Measurements from ENCODE around the gene GLYAT. TPM values are rescaled to one million over a fixed set of nuclear protein-coding genes. Genes with fewer than 3 reads are reported as not detected.

GLYAT gene
- total RNA-seq, 1 experiment from 2014 or later, result not detected

DNA sequence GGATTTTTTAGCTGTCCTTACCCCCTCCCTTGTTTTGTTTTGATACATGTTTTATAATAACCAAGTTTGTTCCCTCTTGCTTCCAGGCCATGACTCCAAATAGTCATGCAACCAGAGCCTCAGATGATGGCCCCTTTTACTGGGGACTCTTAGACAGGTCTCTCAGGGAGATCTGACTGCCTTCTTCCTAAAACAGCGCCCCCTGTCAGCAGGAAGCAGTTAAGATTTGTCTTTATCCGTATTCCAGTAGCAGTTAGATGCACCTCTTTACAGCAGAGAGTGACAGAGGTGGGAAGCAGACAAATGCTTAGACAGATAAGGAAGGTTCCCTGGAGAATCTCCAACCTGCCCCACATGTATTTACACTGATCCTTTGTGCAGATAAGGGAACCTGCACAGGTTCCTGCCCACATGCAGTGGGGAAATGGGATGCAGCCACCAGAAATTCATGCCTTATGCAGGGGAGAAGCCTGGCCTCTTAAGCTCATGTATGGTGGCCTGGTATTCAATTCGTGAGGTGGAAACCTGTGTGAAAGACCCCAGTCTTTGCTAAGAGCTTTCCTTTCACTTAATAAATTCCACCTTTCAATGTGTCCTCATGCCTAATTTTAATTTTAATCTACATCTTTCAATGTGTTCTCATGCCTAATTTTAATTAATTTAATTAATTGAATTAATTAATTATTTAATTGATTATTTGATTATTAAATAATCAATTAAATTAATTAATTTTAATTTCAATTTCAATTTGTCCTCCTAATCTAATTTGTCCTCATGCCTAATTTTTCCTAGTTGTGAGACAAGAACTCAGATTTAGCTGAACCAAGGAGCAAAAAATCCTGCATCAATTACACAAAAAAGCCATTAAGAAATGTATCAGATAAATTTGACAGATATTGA, 11.5 kb upstream of the GLYAT start:
- RAD21 ChIA-PET (ENCODE audit: low non-redundant PET in 1 of 2, low total read pairs in 2 of 2, uncharacterized antibody in 2 of 2, unreplicated experiment in 2 of 2), result no interaction called here

DNA sequence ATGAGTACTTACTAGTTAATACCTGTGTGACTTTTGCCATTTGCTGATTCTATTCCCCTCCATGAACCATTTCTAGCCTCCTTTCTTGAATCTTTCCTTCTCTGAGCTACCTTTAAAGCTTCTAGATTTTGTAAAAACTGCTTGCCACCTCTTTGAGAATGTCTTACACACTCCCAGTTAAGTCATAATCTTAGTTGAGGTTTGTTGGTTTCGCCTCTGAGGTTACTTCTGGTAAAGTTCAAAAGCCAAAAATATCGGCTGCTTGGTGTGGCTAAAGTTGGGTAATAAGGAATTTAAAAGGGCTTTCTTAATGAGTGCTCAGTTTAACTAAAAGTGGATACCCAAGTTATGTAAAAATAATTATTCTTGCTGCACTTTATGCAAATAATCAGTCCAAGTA, 10.4 kb upstream of the GLYAT start:
- RAD21 ChIA-PET (ENCODE audit: low non-redundant PET in 1 of 2, low total read pairs in 2 of 2, uncharacterized antibody in 2 of 2, unreplicated experiment in 2 of 2), result no interaction called here
- Histone ChIP-seq H3K4me1 (ENCODE audit: control insufficient read depth in 1 of 2, insufficient read depth in 2 of 2, low read length in 2 of 2) (no peaks in the 10 kb centered on the region), H3K27ac (ENCODE audit: low read depth, low read length) (no peak overlapping the region), H3K4me3 (replicated peaks in 1 of 2; ENCODE audit: low read depth in 1 of 2, low read length in 2 of 2) (no peak overlapping the region), H3K27me3 (ENCODE audit: insufficient read depth, low read length) (no peaks in the 10 kb centered on the region), H4K20me1 (ENCODE audit: insufficient read depth) (no peaks in the 10 kb centered on the region), H3K4me2 (ENCODE audit: low read length) (no peak overlapping the region), H3K79me2 (ENCODE audit: insufficient read depth, low read length) (no peaks in the 10 kb centered on the region), H3K36me3 (ENCODE audit: control insufficient read depth in 1 of 2, insufficient read depth in 2 of 2, low read length in 2 of 2) (no peaks in the 10 kb centered on the region), H3K9me2 (ENCODE audit: insufficient read depth) (no peaks in the 10 kb centered on the region), H3K9me3 (ENCODE audit: control insufficient read depth in 1 of 2, insufficient read depth in 1 of 2, low read depth in 1 of 2, low read length in 2 of 2) (peaks cover 0 to 3% of the 10 kb centered on the region in 2 experiments; a peak in 1 of 4 replicates), H3K9ac (ENCODE audit: low read length) (no peak overlapping the region), H2AFZ (ENCODE audit: low read depth, low read length, poor library complexity, severe bottlenecking) (no peak overlapping the region)
- no TSS peak for BruUV-seq (replicated peaks)
- POLR2A ChIA-PET, result no interaction called here
- ATAC-seq (no peak), DNase-seq (ENCODE audit: low read depth, low spot score) (no peak)
- intact Hi-C loops (cut with micrococcal nuclease), result no loop called here
- CTCF ChIA-PET, result no interaction called here
- TF ChIP-seq ELF1 (IDR thresholded peaks at IDR 0.05; ENCODE audit: borderline replicate concordance, low read depth) (no peak), FOSL1 (IDR thresholded peaks at IDR 0.05; ENCODE audit: low read depth) (no peak), SP1 (IDR thresholded peaks at IDR 0.05; ENCODE audit: low read depth) (no peak), POLR2AphosphoS5 (IDR thresholded peaks at IDR 0.05; ENCODE audit: low read depth, low read length) (no peak), EZH2 (IDR thresholded peaks at IDR 0.05) (no peak), ZNF274 (IDR thresholded peaks at IDR 0.05; ENCODE audit: low read depth, low read length) (no peak), TCF7L2 (IDR thresholded peaks at IDR 0.05; ENCODE audit: borderline replicate concordance, extremely low read depth, insufficient read depth, insufficient read length) (no peak)
- TF ChIP-seq, protein P1, sequence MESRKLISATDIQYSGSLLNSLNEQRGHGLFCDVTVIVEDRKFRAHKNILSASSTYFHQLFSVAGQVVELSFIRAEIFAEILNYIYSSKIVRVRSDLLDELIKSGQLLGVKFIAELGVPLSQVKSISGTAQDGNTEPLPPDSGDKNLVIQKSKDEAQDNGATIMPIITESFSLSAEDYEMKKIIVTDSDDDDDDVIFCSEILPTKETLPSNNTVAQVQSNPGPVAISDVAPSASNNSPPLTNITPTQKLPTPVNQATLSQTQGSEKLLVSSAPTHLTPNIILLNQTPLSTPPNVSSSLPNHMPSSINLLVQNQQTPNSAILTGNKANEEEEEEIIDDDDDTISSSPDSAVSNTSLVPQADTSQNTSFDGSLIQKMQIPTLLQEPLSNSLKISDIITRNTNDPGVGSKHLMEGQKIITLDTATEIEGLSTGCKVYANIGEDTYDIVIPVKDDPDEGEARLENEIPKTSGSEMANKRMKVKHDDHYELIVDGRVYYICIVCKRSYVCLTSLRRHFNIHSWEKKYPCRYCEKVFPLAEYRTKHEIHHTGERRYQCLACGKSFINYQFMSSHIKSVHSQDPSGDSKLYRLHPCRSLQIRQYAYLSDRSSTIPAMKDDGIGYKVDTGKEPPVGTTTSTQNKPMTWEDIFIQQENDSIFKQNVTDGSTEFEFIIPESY (IDR thresholded peaks at IDR 0.05; ENCODE audit: extremely low read depth, insufficient replicate concordance, low read length), result no peak

More for the DNA sequence above, 11.5 kb upstream of the GLYAT start:
- intact Hi-C loops (cut with micrococcal nuclease), result no loop called here
- Histone ChIP-seq H3K27ac (ENCODE audit: low read depth, low read length) (no peak overlapping the region), H3K4me2 (ENCODE audit: low read length) (no peak overlapping the region), H3K36me3 (ENCODE audit: control insufficient read depth in 1 of 2, insufficient read depth in 2 of 2, low read length in 2 of 2) (no peaks in the 10 kb centered on the region), H3K4me1 (ENCODE audit: control insufficient read depth in 1 of 2, insufficient read depth in 2 of 2, low read length in 2 of 2) (no peaks in the 10 kb centered on the region), H3K9me2 (ENCODE audit: insufficient read depth) (no peaks in the 10 kb centered on the region), H2AFZ (ENCODE audit: low read depth, low read length, poor library complexity, severe bottlenecking) (no peak overlapping the region), H3K9me3 (ENCODE audit: control insufficient read depth in 1 of 2, insufficient read depth in 1 of 2, low read depth in 1 of 2, low read length in 2 of 2) (peaks cover 0 to 3% of the 10 kb centered on the region in 2 experiments; a peak in 1 of 4 replicates), H4K20me1 (ENCODE audit: insufficient read depth) (no peaks in the 10 kb centered on the region), H3K79me2 (ENCODE audit: insufficient read depth, low read length) (no peaks in the 10 kb centered on the region), H3K4me3 (replicated peaks in 1 of 2; ENCODE audit: low read depth in 1 of 2, low read length in 2 of 2) (no peak overlapping the region), H3K9ac (ENCODE audit: low read length) (no peak overlapping the region), H3K27me3 (ENCODE audit: insufficient read depth, low read length) (no peaks in the 10 kb centered on the region)
- ATAC-seq (peak; percentile 52), DNase-seq (ENCODE audit: low read depth, low spot score) (no peak)
- ChIA-PET CTCF (no interaction called here), POLR2A (no interaction called here)
- TF ChIP-seq SIN3A (IDR thresholded peaks at IDR 0.05; ENCODE audit: low read depth), result no peak
- TF ChIP-seq, protein P2, sequence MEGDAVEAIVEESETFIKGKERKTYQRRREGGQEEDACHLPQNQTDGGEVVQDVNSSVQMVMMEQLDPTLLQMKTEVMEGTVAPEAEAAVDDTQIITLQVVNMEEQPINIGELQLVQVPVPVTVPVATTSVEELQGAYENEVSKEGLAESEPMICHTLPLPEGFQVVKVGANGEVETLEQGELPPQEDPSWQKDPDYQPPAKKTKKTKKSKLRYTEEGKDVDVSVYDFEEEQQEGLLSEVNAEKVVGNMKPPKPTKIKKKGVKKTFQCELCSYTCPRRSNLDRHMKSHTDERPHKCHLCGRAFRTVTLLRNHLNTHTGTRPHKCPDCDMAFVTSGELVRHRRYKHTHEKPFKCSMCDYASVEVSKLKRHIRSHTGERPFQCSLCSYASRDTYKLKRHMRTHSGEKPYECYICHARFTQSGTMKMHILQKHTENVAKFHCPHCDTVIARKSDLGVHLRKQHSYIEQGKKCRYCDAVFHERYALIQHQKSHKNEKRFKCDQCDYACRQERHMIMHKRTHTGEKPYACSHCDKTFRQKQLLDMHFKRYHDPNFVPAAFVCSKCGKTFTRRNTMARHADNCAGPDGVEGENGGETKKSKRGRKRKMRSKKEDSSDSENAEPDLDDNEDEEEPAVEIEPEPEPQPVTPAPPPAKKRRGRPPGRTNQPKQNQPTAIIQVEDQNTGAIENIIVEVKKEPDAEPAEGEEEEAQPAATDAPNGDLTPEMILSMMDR (IDR thresholded peaks at IDR 0.05 in 2 of 3, conservative IDR thresholded peaks at IDR 0.05 in 1 of 3; ENCODE audit: borderline replicate concordance in 1 of 3, insufficient read depth in 1 of 3, low read depth in 2 of 3, low read length in 2 of 3), result peak in 2 of 3 experiments; percentile 39 to 62; a peak in 4 of 6 replicates
- BruUV-seq (replicated peaks), result no TSS peak

Data from HCT116 (cell line).